Spleen (tissue), 11 donors: ENCODE measurements around the gene SUSD3. TPM values are rescaled to one million over a fixed set of nuclear protein-coding genes. Genes with fewer than 3 reads are reported as not detected.
A peak's percentile ranks its signal among the peaks of the same experiment; 100 is the strongest.

ENCODE experiments used
- DNase-seq: peaks from one replicate; pipeline ENCODE4 v3.0.0-alpha.2; 2020
- H3K27ac ChIP-seq, 8 donors: fragments of 200-600 bp; sonication (generic) in 7 of 8; 1 replicate in 4 of 8; 2 replicates in 4 of 8; pipeline versions ENCODE4 v1.5.0 to v1.8.0; 2016 to 2021; ENCODE audit warnings: inconsistent platforms in 4 of 8, mild to moderate bottlenecking in 4 of 8, moderate library complexity in 1 of 8
- H3K27me3 ChIP-seq, 7 donors: fragments of 200-600 bp; sonication (generic) in 6 of 7; replicated peaks in 1 of 7; 1 replicate in 4 of 7; 2 replicates in 3 of 7; pipeline versions ENCODE4 v1.5.0 to v1.8.0; 2016 to 2021; ENCODE audit warnings: inconsistent platforms in 3 of 7, mild to moderate bottlenecking in 1 of 7
- H3K36me3 ChIP-seq, 6 donors: fragments of 200-600 bp; sonication (generic) in 5 of 6; 1 replicate in 4 of 6; 2 replicates in 2 of 6; pipeline versions ENCODE4 v1.5.0 to v1.8.0; 2016 to 2021; ENCODE audit warnings: inconsistent platforms in 2 of 6
- H3K4me1 ChIP-seq, 6 donors: fragments of 200-600 bp; sonication (generic) in 5 of 6; 1 replicate in 3 of 6; 2 replicates in 3 of 6; pipeline versions ENCODE4 v1.5.0 to v1.8.0; 2016 to 2021; ENCODE audit warnings: inconsistent platforms in 3 of 6
- H3K4me3 ChIP-seq, 8 donors: fragments of 200-600 bp; sonication (generic) in 7 of 8; 1 replicate in 4 of 8; 2 replicates in 4 of 8; pipeline versions ENCODE4 v1.5.0 to v1.8.0; 2016 to 2021; ENCODE audit warnings: inconsistent platforms in 4 of 8, mild to moderate bottlenecking in 4 of 8, moderate library complexity in 2 of 8
- H3K9me3 ChIP-seq, 8 donors: fragments of 200-600 bp; sonication (generic) in 7 of 8; 1 replicate in 4 of 8; 2 replicates in 4 of 8; pipeline versions ENCODE4 v1.5.0 to v1.8.0; 2016 to 2021; ENCODE audit warnings: inconsistent platforms in 4 of 8
- POLR2A ChIP-seq, 3 donors: fragments of 450-650 bp; IDR thresholded peaks; one replicate each; pipeline ENCODE4 v1.5.1; 2017; ENCODE audit warnings: antibody characterized with exemption in 3 of 3, mild to moderate bottlenecking in 1 of 3
- POLR2AphosphoS5 ChIP-seq, 3 donors: sonication (generic); formaldehyde crosslinking; IDR thresholded peaks; one replicate each; pipeline ENCODE4 v1.5.1; 2017; ENCODE audit warnings: antibody characterized with exemption in 3 of 3
- WGBS, 5 donors: extraction: QIAGEN DNeasy Blood & Tissue Kit in 3 of 5; methylation state at CpG; one replicate each; pipeline versions ENCODE4 v1.1.5 to v1.1.7; 2013 to 2018; 5-methylcytosine and 5-hydroxymethylcytosine counted together
- intact Hi-C: fragments of 100-400 bp; cut with DNase I; formaldehyde crosslinking; loops from one replicate; pipeline ENCODE4 v1.15.0; 2023; ENCODE audit warnings: low total_unique reads
- polyA plus RNA-seq, 3 donors: library from polyadenylated mRNA; stranded (reverse); fragments of 200-250 nt; gene quantifications; one replicate each; pipeline ENCODE4 v1.2.1, GENCODE V29; 2013
- total RNA-seq, 7 donors: library from RNA; depleted of rRNA in 3 of 7; stranded (reverse); fragments of >200 nt in 3 of 7; fragmentation: NEBNext Ultra II Directional in 4 of 7; extraction: Animal tissue kit (Norgen Biotek cat#: 25700) in 4 of 7; gene quantifications; one replicate each; pipeline versions ENCODE4 v1.1.0 to v1.2.1, GENCODE V29; 2016 to 2021
- TF ChIP-seq, protein P1 (sequence below), 11 experiments: fragments of 200-600 bp in 7 of 11; fragments of 450-650 bp in 4 of 11; sonication (generic) in 4 of 11; IDR thresholded peaks in 8 of 11; conservative IDR thresholded peaks in 3 of 11; 1 replicate in 7 of 11; 2 replicates in 4 of 11; pipeline versions ENCODE4 v1.4.0 to v1.8.0; 2016 to 2021; ENCODE audit warnings: antibody characterized with exemption in 11 of 11, inconsistent platforms in 4 of 11, mild to moderate bottlenecking in 1 of 11
- donor health status: healthy with polysubstance abuse.
- donor health status: DM: no; HTN: no; CAD: no; lungs with moderate emphysema.
- donor health status: DM: no; HTN: no; CAD: no.
- donor health status: Bipolar disorder and iron deficiency.
- donor health status: healthy.
- donor health status: DM: no; HTN: no; CAD: no.
- donor health status: DM: yes; HTN: yes; CAD: no.

Gene SUSD3
- total and polyA plus RNA-seq, 10 donors: 27.6 to 68.8 (median 48.3) TPM

DNA sequence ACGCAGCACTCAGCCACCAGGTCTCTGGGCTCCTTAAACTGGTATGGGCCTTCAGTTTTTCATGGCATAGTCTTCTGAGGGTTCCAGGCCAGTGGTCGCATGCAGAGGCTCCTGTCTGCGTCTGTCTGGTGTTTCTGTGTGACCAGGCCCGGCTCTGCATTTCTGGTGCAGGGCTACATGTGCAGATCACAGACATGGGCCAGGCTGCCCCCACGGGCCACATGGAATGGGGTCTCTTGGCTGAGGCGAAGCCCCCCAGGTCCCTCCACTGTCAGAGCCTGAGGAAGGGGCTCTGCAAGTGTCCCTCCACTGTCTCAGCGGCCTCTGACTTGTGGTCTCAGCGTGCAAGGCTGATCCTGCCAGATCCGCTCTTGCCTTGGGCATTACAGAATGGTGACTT is 21.9 kb downstream of the SUSD3 start:
- peak; percentile 56 for DNase-seq
- Histone ChIP-seq H3K4me1 (peaks cover 0 to 19% (median 11%) of the 10 kb centered on the region in 6 donors), H3K9me3 (peaks cover 0 to 2% (median 0%) of the 10 kb centered on the region in 8 donors), H3K36me3 (peaks cover 3 to 100% (median 65%) of the 10 kb centered on the region in 6 donors), H3K4me3 (no peak overlapping the region), H3K27me3 (no peaks in the 10 kb centered on the region), H3K27ac (no peak overlapping the region)
- intact Hi-C loops: no loop called here
- WGBS, 5 donors: 91 to 96% (median 93%) methylated on average over 9 of the region's 9 CpGs
- TF ChIP-seq, protein P1, sequence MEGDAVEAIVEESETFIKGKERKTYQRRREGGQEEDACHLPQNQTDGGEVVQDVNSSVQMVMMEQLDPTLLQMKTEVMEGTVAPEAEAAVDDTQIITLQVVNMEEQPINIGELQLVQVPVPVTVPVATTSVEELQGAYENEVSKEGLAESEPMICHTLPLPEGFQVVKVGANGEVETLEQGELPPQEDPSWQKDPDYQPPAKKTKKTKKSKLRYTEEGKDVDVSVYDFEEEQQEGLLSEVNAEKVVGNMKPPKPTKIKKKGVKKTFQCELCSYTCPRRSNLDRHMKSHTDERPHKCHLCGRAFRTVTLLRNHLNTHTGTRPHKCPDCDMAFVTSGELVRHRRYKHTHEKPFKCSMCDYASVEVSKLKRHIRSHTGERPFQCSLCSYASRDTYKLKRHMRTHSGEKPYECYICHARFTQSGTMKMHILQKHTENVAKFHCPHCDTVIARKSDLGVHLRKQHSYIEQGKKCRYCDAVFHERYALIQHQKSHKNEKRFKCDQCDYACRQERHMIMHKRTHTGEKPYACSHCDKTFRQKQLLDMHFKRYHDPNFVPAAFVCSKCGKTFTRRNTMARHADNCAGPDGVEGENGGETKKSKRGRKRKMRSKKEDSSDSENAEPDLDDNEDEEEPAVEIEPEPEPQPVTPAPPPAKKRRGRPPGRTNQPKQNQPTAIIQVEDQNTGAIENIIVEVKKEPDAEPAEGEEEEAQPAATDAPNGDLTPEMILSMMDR (IDR thresholded peaks at IDR 0.05 in 8 of 11, conservative IDR thresholded peaks at IDR 0.05 in 3 of 11): no peak
- TF ChIP-seq POLR2AphosphoS5 (IDR thresholded peaks at IDR 0.05): peak in 1 of 3 donors; percentile 18

DNA sequence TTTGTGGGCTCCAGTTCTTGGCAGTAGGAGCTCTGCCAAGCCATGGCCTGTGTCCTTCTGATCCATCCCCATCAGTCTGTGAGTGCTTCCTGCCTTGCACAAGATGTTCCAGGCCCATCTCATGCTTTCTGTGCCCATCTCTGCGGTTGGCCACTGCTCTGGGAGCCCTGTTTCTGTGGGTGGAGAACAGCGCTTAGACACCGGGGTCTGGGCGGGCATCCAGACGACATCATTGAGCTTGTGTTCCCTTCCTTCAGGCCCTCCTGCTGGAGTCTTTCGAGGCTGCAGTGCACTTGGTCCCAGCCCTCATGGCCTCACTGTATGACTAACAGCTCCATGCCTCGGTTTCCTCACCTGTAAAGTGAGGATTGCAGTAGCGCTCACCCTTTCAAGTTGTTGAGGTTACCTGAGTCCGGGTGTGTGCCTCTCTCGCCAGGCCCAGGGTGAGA is 22.6 kb downstream of the SUSD3 start:
- Histone ChIP-seq H3K27me3 (no peaks in the 10 kb centered on the region), H3K36me3 (peaks cover 3 to 100% (median 69%) of the 10 kb centered on the region in 6 donors), H3K4me3 (no peak overlapping the region), H3K4me1 (peaks cover 0 to 19% (median 11%) of the 10 kb centered on the region in 6 donors), H3K27ac (no peak overlapping the region), H3K9me3 (peaks cover 0 to 6% (median 2%) of the 10 kb centered on the region in 8 donors)
- intact Hi-C loops: no loop called here
- DNase-seq: peak; percentile 19
- WGBS, 5 donors: 82 to 95% (median 91%) methylated on average over 10 of the region's 10 CpGs
- TF ChIP-seq POLR2A (IDR thresholded peaks at IDR 0.05): no peak
- TF ChIP-seq POLR2AphosphoS5 (IDR thresholded peaks at IDR 0.05): no peak
- TF ChIP-seq, protein P1 (IDR thresholded peaks at IDR 0.05 in 8 of 11, conservative IDR thresholded peaks at IDR 0.05 in 3 of 11): no peak

- Histone ChIP-seq H3K4me3 (no peak overlapping the region), H3K27me3 (no peaks in the 10 kb centered on the region), H3K9me3 (peaks cover 0 to 6% (median 2%) of the 10 kb centered on the region in 8 donors), H3K36me3 (peaks cover 3 to 100% (median 72%) of the 10 kb centered on the region in 6 donors), H3K4me1 (peaks cover 0 to 19% (median 11%) of the 10 kb centered on the region in 6 donors), H3K27ac (no peak overlapping the region)
- DNase-seq: no peak
- intact Hi-C loops: no loop called here
- WGBS, 5 donors: 76 to 91% (median 87%) methylated on average over 3 of the region's 3 CpGs
- TF ChIP-seq POLR2A (IDR thresholded peaks at IDR 0.05) (no peak), POLR2AphosphoS5 (IDR thresholded peaks at IDR 0.05) (no peak)
- TF ChIP-seq, protein P1 (IDR thresholded peaks at IDR 0.05 in 8 of 11, conservative IDR thresholded peaks at IDR 0.05 in 3 of 11): no peak
Observed at GRCh38 chr9:93081931-93082330, 23.4 kb downstream of the SUSD3 start.

DNA sequence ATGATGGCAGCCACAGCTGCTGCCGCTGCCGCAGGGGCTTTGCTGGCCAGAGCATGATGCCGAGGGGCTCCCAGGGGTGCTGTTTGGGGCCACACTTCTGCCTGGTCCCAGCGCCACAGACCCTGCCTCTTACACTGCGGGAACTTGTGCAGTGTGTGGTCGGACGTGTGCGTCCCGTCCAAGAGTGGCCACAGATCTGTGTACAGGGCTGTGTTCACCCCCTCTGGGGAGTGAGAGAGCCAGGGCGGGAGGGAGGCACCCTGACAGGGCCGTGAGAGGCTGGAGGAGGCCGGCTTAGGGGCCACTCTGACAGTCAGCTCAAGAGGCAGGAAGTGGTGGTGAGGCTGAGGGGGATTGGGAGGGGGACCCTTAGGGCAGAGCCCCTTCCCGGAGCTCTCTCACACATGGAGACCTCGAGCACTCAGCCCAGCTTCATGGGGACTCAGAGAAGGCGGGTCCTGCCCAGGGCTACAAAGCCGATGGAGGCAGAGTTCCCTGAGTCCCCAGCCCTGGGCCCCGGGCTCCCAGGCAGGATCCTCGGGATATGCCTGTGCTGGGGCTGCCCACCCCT is 24.4 kb downstream of the SUSD3 start:
- 47 to 58% (median 48%) methylated on average over 14 to 18 of the region's 18 CpGs for WGBS, 5 donors
- H3K27ac ChIP-seq: peak overlapping the region in 4 of 8 donors; percentile 13 to 60 (median 34)
- TF ChIP-seq POLR2AphosphoS5 (IDR thresholded peaks at IDR 0.05): no peak
- TF ChIP-seq, protein P1 (IDR thresholded peaks at IDR 0.05 in 8 of 11, conservative IDR thresholded peaks at IDR 0.05 in 3 of 11): no peak
- no peak for TF ChIP-seq POLR2A (IDR thresholded peaks at IDR 0.05)

More for the DNA sequence above, 24.4 kb downstream of the SUSD3 start:
- peaks cover 2 to 100% (median 62%) of the 10 kb centered on the region in 6 donors for H3K36me3 ChIP-seq
- DNase-seq: peak; percentile 63
- H3K9me3 ChIP-seq: peaks cover 0 to 6% (median 2%) of the 10 kb centered on the region in 8 donors
- peaks cover 0 to 19% (median 11%) of the 10 kb centered on the region in 6 donors for H3K4me1 ChIP-seq
- H3K27me3 ChIP-seq: no peaks in the 10 kb centered on the region
- intact Hi-C loops: no loop called here
- no peak overlapping the region for H3K4me3 ChIP-seq
